ENCODE data around the gene PTPN4.
"Not testable (repeated sequence)": the region's sequence is repeated elsewhere in the genome, so short reads cannot be mapped to it uniquely, and the experiment has no call there.

PTPN4 gene

GRCh38 chr2:119950966-119951365, 191.2 kb downstream of the PTPN4 start:
- DNase-seq = no peak

GRCh38 chr2:119958670-119959268, 199.0 kb downstream of the PTPN4 start:
- DNase-seq = no peak

- DNase-seq = no peak
These were observed 201.1 kb downstream of the PTPN4 start for GRCh38 chr2:119960821-119961220.

- no peak for DNase-seq
These were observed 222.2 kb downstream of the PTPN4 start for GRCh38 chr2:119981896-119982295.

GRCh38 chr2:119982506-119982905, 222.8 kb downstream of the PTPN4 start:
- no peak for DNase-seq

GRCh38 chr2:119983108-119983507, 223.4 kb downstream of the PTPN4 start:
- DNase-seq = no peak

GRCh38 chr2:119996148-119996547, 236.4 kb downstream of the PTPN4 start:
- DNase-seq = no peak

GRCh38 chr2:119996896-119997891, 237.5 kb downstream of the PTPN4 start:
- not testable (repeated sequence) for DNase-seq

- no peak for DNase-seq
These were observed 241.7 kb downstream of the PTPN4 start for GRCh38 chr2:120001471-120001870.

GRCh38 chr2:120004254-120004653, 244.5 kb downstream of the PTPN4 start:
- DNase-seq = no peak

GRCh38 chr2:120005834-120006521, 246.3 kb downstream of the PTPN4 start:
- DNase-seq = no peak

- DNase-seq = no peak
These were observed 248.1 kb downstream of the PTPN4 start for GRCh38 chr2:120007851-120008250.

GRCh38 chr2:120012363-120012762, 252.6 kb downstream of the PTPN4 start:
- no peak for DNase-seq

GRCh38 chr2:120012771-120013596, 253.3 kb downstream of the PTPN4 start, which contains the start of gene EPB41L5:
Gene EPB41L5 (plus strand): TSS chr2:120013077. CDS start chr2:120019085, 6,008 bp downstream.
- DNase-seq = peak; percentile 49 to 70 (median 66)

GRCh38 chr2:120013597-120014223, 254.0 kb downstream of the PTPN4 start:
- peak in 1 of 6 experiments; percentile 32 for DNase-seq

GRCh38 chr2:120014226-120014980, 254.7 kb downstream of the PTPN4 start:
- DNase-seq = no peak

GRCh38 chr2:120016800-120017199, 257.1 kb downstream of the PTPN4 start:
- DNase-seq = no peak

GRCh38 chr2:120017201-120017600, 257.5 kb downstream of the PTPN4 start:
- no peak for DNase-seq

- DNase-seq = no peak
These were observed 258.8 kb downstream of the PTPN4 start for GRCh38 chr2:120018549-120018948.

- DNase-seq = no peak
These were observed 260.8 kb downstream of the PTPN4 start for GRCh38 chr2:120020554-120020953.

GRCh38 chr2:120022505-120022904, 262.8 kb downstream of the PTPN4 start:
- not testable (repeated sequence) for DNase-seq
